Fibroblast of skin of right quadriceps (primary cell): ENCODE measurements around the gene ITGA1.
A peak's percentile ranks its signal among the peaks of the same experiment; 100 is the strongest.
"Not testable (repeated sequence)": the region's sequence is repeated elsewhere in the genome, so short reads cannot be mapped to it uniquely, and the experiment has no call there.

ENCODE experiments used
- DNase-seq: peaks from one replicate; pipeline ENCODE4 v3.0.0-alpha.2; 2013

ITGA1 gene

DNA sequence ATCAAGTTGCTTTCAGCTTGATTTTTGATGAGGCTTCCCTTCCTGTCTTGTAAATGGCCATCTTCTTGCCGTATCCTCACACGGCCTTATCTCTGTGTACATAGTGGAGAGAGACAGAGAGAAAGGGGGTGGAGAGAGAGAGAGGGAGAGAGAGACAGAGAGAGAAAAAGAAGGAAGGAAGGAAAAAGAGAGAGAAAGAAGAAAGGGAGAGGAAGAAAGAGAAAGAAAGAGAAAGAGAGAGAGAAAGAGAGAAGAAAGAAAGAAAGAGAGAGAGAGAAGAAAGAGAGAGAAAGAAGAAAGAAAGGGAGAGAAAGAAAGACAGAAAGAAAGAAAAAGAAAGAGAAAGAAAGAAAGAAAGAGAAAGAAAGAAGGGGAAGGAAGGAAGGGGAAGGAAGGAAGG, 46.6 kb downstream of the ITGA1 start:
- no peak for DNase-seq

DNA sequence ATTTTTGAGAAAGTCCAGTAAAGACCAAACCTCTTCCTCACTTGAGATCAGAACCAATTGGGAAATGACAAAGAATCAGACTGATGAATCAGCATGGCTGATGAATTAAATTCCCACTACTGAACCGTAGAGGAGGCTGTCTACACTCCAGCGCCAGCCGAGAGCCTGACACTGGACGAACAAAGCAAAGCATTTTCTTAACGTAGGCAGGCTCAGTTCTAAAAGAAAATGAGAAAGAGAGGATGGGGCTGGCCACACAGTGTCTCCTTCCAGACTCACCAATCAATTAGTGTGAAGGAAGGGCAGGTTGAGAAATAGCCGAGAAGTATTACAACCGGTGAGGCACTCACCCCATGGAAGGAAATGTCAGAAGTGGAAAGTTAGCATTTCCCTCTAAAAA, 49.4 kb downstream of the ITGA1 start:
- no peak for DNase-seq

DNA sequence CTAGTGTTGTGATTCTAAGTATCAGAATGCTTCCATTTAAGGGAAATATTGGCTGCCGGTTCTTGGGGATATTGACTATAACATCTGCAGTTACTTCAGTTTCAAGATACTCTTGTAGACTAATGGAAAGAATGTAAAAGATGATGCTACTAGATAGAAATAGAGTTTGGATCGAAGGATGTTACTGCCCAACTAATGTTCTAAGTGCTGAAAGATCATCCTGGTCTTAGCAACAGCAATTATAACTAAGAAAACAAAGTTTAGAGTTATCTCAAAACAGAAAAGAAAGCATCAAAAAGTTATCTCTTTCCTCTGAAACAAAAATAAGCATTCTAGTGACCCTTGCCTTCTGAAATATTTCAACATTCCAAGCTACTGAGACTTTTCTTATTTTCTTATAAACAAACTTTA, 49.9 kb downstream of the ITGA1 start:
- DNase-seq = peak; percentile 22

DNA sequence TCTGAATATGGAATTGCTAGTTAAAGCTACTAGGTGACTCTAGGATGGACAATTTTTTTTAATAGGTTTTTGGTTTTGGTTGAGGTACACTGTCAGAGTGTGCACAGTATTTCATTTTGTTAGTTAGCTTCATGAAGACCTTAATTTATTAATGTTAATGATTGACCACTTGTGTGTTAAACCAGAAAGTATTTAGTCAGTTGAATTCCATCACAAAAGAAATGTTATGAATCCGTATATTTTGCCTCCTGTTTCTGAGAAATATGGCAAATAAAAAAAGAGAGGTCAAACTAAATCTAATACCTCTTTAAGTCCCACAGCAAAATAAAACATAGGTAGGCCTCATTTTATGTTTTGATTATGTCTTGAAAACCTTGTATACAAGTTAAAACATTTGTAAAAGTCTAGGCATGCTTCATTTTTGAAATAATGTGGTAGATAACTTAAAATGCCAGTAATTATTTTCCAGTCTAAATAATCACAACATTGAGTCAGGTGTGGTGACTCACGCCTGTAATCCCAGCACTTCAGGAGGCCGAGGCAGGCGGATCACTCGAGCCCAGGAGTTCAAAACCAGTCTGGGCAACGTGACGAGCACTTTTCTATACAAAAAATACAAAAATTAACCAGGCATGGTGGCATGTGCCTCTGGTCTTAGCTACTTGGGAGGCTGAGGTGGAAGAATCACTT, 50.8 kb downstream of the ITGA1 start:
- no peak for DNase-seq

DNA sequence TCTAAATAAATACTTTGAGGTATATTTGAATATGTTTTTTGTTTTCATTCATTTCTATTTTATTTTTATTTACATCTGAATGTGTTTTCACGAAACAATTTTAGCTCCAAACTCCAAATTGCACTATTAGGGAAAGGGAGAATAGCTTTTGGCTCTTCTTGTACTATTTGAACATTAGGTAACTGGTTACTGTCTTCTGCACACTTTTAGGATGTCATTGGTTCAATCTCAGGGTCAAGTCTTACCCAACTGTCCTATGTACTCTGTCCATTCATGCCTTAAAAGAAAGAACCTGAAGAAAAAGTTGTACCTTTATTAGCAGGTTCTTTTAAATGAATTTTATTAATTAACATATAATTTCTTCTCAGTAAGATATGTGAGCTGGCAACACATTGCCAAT, 51.6 kb downstream of the ITGA1 start:
- DNase-seq = no peak

DNA sequence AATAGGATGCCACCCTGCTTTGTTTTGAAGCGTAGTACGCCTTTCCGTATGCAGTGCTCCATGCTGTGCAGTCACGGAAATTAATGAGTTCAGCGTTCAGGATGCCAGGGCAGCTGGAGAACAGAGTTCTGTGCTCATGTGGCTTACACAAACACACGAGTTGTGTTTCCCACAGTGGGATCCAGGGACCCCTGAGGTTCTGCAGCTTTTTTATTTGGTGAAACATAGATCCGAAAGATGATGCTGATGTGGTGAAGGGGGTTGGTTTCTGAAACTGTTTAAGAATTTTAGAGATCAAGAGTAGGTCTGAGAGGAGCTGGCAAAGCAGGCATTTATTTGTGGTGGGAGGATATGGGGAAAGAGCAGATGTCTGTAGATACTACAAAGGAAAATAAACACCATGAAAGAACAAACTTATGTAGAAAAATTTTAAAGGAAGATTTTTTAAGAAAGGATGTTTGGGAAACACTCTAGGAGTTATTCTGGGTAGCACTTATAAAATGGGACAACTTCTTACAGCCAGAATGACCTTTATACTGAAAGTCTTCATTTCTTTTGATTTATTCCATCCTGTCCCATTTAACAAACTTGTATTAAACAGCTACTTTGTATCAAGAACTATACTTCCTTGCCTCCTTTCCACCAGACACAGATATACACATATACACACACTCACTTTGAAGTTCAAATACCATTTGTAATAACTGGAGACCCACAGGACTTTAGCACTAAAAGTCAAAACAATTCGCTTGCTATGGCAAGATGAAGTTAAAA, 52.7 kb downstream of the ITGA1 start:
- peak; percentile 41 for DNase-seq

DNA sequence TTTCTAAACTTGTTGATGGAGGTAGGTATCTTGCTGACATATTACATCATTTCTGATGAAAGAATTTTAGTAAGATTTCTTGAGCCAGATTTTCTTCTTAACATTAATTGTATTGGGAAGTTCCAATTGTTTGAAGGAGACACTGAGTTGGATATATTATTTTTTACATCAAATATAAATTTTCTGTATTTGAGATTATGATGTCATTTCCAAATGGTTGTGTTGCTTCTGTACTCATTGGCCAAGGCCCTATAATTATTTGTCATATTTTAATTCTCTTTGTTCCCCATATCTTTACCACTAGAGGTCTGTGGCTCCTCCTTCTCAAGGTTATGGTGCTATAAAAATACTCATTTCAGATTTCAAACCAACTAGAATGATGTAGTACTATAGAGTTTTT, 53.4 kb downstream of the ITGA1 start:
- DNase-seq = no peak

DNA sequence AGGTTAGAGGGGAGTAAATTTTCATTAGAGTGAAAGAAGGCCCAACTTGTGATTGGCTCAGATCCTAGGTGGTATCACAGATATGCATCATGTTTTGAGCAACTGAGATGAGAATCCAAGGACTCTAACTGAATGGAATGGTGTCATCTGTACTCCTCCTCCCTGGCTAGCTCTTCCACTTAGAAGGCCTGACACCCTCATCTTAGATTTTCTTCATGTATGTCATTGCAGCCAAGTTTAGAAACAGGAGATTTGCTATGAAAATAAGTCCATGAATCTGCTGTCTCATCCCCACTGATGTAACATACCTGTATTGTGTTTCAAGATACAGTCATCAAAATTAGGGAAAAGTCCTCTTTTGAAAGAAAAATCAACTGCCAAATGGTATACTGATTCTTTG, 54.4 kb downstream of the ITGA1 start:
- no peak for DNase-seq

DNA sequence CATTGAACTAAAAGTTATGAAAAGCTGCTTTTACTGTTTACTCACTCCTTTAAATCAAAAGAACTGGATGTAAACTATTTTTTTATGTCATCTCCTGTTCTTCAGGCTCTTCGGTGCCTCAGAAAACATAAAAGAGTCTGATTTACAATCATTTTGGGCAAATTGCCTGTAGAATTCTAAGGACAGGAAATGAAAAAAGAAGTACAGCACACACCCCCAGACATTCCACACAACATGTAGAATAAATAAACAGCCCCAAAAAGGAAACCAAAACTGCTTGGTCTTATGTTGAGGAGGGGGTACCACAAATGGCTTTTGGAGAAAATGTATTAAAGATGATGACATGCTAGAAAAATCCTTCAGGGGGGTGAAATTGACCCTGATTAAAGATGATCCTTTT, 57.2 kb downstream of the ITGA1 start:
- peak; percentile 80 for DNase-seq

DNA sequence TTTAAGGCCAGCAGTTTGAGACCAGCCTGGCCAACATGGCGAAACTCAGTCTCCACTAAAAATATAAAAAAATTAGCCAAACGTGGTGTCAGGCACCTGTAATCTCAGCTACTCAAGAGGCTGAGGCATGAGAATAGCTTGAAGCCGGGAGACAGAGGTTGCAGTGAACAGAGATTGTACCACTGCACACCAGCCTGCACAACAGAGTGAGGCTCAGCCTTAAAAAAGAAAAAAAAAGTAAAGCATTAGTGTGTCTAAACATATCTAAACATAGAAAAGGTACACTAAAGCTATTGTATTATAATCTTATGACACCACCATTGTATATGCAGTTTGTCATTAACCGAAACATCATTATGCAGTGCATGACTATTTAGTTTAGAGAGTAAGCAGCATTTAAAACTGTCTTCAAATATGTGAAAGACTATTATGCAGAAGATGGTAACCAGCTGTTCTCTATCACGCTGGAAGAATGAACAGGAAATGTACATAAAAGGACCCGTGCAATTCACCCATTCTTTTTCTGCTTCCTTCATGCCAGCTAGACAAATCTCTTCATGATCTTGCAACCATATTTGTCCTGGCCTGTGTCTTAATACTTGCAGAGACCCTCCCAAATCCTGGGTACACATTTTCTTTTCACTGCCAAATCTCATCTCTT, 58.6 kb downstream of the ITGA1 start:
- DNase-seq = peak; percentile 63

DNA sequence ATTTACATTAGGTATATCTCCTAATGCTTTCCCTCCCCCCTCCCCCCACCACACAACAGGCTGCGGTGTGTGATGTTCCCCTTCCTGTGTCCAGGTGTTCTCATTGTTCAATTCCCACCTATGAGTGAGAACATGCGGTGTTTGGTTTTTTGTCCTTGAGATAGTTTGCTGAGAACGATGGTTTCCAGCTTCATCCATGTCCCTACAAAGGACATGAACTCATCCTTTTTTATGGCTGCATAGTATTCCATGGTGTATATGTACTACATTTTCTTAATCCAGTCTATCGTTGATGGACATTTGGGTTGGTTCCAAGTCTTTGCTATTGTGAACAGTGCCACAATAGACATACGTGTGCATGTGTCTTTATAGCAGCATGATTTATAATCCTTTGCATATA, 61.0 kb downstream of the ITGA1 start:
- not testable (repeated sequence) for DNase-seq

DNA sequence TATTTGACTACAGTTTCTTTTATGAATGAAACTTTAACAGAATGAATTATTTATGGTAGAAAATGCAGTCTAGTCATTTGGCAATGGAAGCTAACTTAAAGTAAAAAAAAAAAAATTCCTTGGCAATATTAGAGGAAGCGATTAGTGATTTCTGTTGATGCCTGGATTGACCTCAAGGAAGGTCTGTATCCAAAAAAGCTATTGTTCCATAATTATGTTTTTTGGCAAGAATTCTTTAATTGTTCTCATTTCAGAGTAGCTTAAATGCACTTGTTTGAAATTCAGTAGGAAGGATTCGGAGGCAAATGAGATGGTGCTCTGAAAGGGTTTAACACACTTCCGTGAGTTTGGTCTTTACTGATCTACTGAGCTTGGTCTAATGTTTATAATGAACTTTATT, 61.8 kb downstream of the ITGA1 start:
- no peak for DNase-seq

DNA sequence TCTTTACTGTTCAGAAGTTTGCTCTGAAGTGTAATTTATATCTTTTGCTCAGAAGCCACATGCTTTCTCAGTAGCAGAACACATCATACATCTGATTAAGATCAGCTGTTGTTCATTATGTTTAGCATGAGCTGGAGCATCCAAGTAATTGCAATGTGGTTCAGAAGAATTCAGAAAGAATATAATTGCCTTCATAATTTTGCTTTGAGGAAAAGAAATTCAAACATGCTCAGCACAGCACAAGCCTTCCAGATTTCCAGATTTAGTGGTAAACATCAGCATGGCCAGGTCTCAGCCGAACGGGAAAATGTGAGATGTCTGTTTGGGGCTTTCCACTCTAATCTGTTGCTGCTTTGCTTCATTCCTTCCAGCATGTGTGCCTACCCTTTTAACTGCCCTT, 65.9 kb downstream of the ITGA1 start:
- peak; percentile 82 for DNase-seq

DNA sequence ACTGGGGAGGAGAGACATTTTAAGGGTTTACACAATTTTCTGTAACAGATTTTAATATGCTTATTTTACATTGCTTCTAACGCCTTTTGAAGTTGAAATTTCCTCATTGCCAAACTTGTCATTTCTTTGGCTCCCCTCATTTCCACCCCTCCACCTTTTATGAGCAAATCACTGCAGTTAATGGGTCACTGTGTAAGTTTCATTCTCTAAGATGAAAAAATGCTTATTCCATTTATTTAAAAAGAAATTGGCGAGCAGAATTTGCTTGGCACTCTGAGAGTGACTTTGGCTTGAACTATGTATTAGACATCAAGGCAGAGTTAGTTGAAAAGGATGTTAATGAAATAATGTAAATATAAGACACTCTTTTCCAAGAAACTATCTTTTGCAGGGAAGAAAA, 66.6 kb downstream of the ITGA1 start:
- no peak for DNase-seq

DNA sequence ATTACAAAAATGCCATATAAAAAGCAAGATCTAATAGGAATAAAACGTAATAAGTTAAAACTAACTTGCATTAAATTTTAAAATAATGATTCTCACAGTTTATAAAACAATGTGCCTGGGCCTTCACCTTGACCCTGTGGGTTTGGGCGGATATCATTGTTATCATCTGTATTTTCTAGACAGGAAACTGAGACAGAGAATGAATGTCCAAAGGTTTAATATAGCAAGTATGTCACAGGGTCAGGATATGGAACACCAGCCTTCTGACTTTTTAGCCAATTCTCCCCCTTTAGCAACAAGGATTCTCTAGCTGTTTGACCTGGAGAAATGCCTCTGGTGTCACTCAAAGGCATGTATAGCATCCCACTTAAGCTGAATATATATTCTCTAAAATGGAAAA, 67.2 kb downstream of the ITGA1 start:
- no peak for DNase-seq

DNA sequence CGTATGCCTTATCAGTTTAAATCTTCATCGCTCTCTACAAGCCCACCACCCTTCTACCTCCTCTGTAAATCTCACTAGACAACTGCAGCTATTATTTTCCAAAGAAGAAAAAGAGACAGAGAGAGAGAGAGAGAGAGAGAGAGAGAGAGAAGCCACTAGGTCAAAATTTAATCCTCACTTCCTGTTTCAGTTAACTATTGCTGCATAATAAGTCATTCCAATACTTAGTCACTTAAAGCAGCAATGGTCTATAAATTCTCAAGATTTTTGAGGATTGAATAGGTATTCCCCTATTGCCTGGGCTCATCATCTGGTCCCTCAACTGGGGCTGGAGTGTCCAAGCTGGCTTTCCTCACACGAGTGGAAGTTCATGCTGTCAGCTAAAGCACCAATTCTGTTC, 68.8 kb downstream of the ITGA1 start:
- peak; percentile 74 for DNase-seq

DNA sequence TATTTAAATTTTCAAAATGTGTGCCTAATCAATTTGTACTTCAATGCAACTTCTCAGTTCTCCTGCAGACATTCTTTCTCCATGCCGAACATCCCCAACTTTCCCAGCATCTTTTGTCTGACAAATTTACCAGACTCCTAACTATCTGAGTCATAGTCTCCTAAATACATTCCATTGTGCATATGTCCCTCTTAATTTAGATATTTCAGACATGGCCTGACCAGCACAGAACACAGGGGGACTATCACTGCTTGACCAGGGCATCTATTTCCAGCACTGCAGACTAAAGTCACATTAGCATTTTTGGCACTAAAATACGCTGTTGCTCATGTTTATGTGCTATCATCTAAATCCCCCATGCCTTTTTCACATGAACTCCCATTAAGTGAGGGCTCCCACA, 71.9 kb downstream of the ITGA1 start:
- peak; percentile 88 for DNase-seq

DNA sequence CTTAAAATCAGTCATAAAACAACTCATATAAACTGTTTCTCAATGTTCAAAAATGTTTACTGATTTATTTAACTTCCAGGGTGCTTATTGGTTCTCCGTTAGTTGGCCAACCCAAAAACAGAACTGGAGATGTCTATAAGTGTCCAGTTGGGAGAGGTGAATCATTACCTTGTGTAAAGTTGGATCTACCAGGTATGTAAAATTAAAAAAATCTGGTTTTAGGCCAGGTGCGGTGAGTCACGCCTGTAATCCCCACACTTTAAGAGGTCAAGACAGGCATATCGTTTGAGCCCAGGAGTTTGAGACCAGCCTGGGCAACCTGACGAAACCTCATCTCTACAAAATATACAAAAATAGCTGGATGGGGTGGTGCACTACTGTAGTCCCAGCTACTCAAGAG, 73.7 kb downstream of the ITGA1 start:
- no peak for DNase-seq

DNA sequence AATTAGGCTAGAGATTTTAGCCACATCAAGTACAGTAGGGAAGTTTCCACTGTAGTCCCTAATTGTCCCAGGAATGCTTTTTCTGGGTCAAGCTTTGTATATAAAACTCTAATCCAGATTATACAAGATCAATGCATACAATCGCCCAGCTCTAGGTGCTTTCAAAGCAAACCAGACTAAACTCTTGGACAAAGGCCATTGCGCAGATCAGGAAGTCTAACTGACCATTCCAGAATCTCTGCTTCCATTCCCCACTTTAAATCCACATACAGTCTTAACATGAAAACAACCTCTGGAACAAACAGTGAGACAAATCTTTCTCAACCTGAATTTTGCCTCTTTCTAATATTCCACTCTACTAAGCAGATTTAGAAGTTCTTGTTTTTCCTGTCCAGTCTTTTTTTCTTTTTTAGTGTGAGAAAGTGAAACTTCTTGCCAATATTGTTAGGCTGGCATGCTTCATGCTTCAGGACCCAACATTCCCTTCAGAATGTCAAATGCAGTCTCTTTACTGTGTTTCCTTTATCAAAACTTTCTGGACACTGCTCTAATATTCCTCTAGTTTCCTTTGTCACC, 76.1 kb downstream of the ITGA1 start:
- DNase-seq = no peak

DNA sequence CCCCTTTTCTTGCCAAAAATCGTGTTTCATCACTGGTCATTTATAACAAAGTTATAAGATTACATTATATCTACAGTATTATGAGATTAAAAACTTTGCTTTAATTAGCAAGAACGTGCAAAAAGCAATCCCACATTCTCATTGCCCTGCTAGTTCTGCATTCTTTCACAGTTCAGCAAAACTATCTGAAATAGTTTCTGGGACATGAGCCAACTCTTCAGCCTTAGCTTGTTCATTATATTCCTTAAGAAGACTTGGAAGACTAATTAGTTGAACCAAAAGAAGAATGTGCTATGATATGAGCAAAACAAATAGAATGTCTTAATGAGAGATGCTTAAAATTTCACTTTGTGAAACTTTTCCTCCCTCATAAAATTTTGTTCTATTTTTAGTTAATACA, 76.7 kb downstream of the ITGA1 start:
- DNase-seq = peak; percentile 94

DNA sequence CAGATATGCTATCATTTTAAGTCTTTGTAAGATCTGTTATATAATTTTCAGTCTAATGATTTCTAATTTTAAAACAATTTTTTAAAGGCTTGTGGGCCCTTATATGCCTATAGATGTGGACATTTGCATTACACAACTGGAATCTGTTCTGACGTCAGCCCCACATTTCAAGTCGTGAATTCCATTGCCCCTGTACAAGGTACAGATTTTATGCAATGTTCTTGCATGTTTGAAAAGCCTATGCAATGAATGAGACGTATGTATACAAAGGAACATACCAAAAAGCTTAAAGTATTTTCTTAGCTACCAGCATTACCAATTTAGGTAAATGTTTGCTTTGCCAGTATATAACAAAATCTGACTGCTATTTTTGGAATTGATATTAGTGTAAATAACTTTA, 77.2 kb downstream of the ITGA1 start:
- DNase-seq = peak; percentile 89

DNA sequence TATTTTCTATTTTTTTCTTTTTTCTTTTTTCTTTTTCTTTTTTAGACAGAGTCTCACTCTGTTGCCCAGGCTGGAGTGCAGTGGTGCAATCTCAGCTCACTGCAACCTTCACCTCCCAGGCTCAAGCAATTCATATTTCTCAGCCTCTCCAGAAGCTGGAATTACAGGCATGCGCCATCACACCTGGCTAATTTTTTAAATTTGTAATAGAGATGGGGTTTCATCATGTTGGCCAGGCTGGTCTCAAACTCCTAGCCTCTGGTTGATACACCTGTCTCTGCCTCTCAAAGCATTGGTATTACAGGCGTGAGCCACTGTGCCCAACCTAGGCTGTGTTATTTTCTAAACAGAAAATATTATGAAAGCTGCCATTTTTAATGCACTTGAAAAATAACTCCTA, 78.3 kb downstream of the ITGA1 start:
- DNase-seq = not testable (repeated sequence)

DNA sequence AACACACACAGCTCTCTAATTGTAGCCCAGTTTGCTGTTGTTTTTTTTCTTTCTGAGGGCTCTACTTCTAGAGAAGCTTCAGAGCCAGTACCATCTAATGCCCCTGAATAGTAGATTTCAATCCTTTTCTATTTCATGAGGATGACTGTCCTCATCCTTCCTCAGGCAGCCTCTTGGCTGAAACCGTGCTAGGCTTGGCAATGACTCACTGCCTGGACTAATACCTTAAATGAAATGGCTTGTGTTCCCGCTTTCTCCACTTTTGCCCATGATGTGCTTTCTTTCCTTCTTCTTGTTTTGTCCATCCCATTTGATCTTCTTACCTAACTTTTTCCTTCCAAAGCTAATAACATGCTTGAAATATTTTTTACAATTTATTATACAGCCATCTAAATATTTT, 80.1 kb downstream of the ITGA1 start:
- no peak for DNase-seq

DNA sequence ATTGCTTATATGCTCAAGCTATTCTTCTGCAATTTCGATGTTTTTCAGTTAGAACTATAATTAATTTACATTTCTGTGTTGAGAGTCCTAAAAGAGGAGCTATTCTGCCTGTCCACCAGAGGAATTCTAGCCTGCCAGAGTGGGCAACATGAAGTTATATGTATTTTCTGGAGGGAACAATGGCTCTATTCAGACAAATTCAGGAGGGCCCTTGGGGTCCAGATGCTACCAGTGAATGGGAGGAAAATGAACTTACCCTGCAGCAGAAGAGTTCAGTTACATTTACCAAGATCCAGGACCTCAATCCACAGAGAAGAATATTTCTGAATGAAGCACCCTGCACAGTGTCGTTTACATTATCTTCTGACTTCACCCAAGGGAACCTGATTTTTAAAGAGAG, 80.7 kb downstream of the ITGA1 start:
- DNase-seq = no peak
